T-helper 1 cell (primary cell): ENCODE data around the gene RPS6KA5.
"Not testable (repeated sequence)": the region's sequence is repeated elsewhere in the genome, so short reads cannot be mapped to it uniquely, and the experiment has no call there.

Experiments used
- DNase-seq, 5 donors: peaks; one replicate each; pipeline ENCODE4 v3.0.0-alpha.2; 2012 to 2020

The RPS6KA5 gene

GRCh38 chr14:91065266-91065665 lies 4.8 kb upstream of the RPS6KA5 start:
- no peak for DNase-seq

GRCh38 chr14:91063119-91063518 lies 2.7 kb upstream of the RPS6KA5 start:
- peak in 2 of 5 donors; percentile 15 to 93 for DNase-seq

- no peak for DNase-seq
Measured at GRCh38 chr14:91062600-91062999, 2.2 kb upstream of the RPS6KA5 start.

- DNase-seq = no peak
Measured at GRCh38 chr14:91061056-91061887, 831 bp upstream of the RPS6KA5 start.

GRCh38 chr14:91059576-91060350 lies 678 bp downstream of the RPS6KA5 start:
- peak; percentile 36 to 65 (median 51) for DNase-seq

- DNase-seq = no peak
Measured at GRCh38 chr14:91058042-91058581, 2.3 kb downstream of the RPS6KA5 start.

- no peak for DNase-seq
Measured at GRCh38 chr14:91056361-91056760, 4.1 kb downstream of the RPS6KA5 start.

GRCh38 chr14:91055016-91055415 lies 5.4 kb downstream of the RPS6KA5 start:
- no peak for DNase-seq

- DNase-seq = no peak
Measured at GRCh38 chr14:91048676-91049075, 11.8 kb downstream of the RPS6KA5 start.

- no peak for DNase-seq
Measured at GRCh38 chr14:91048265-91048664, 12.2 kb downstream of the RPS6KA5 start.

- DNase-seq = no peak
Measured at GRCh38 chr14:91047174-91047753, 13.2 kb downstream of the RPS6KA5 start.

- no peak for DNase-seq
Measured at GRCh38 chr14:91046488-91047072, 13.9 kb downstream of the RPS6KA5 start.

GRCh38 chr14:91041450-91041849 lies 19.0 kb downstream of the RPS6KA5 start:
- no peak for DNase-seq

- DNase-seq = no peak
Measured at GRCh38 chr14:91040545-91040944, 19.9 kb downstream of the RPS6KA5 start.

GRCh38 chr14:91038439-91038838 lies 22.0 kb downstream of the RPS6KA5 start:
- DNase-seq = no peak

- no peak for DNase-seq
Measured at GRCh38 chr14:91036741-91037469, 23.5 kb downstream of the RPS6KA5 start.

GRCh38 chr14:91035855-91036254 lies 24.6 kb downstream of the RPS6KA5 start:
- peak in 1 of 5 donors; percentile 70 for DNase-seq

- not testable (repeated sequence) for DNase-seq
Measured at GRCh38 chr14:91034379-91034778, 26.1 kb downstream of the RPS6KA5 start.

- DNase-seq = no peak
Measured at GRCh38 chr14:91032248-91032647, 28.2 kb downstream of the RPS6KA5 start.

GRCh38 chr14:91031666-91032065 lies 28.8 kb downstream of the RPS6KA5 start:
- DNase-seq = no peak

GRCh38 chr14:91029456-91030217 lies 30.8 kb downstream of the RPS6KA5 start:
- peak in 1 of 5 donors; percentile 15 for DNase-seq
